HepG2 (cell line): ENCODE data around the gene ZNF500. TPM values are rescaled to one million over a fixed set of nuclear protein-coding genes. Genes with fewer than 3 reads are reported as not detected.
A peak's percentile ranks its signal among the peaks of the same experiment; 100 is the strongest.

Experiments used
- ARID2 ChIP-seq: sonication (generic); formaldehyde crosslinking; IDR thresholded peaks from 2 replicates; pipeline ENCODE4 v1.8.1; 2022; ENCODE audit warnings: mild to moderate bottlenecking, missing genetic modification reagents, borderline replicate concordance
- HNRNPLL ChIP-seq: fragments of 200-400 bp; formaldehyde crosslinking; IDR thresholded peaks from 2 replicates; pipeline ENCODE4 v1.6.1; 2017; ENCODE audit warnings: mild to moderate bottlenecking, low read depth, low read length; ENCODE audit not compliant: poor library complexity, severe bottlenecking
- PRDM15 ChIP-seq: sonication (generic); formaldehyde crosslinking; IDR thresholded peaks from 2 replicates; pipeline ENCODE4 v1.4.0; 2020; ENCODE audit warnings: missing genetic modification reagents
- ZHX2 ChIP-seq, 2 experiments: sonication (generic) in 1 of 2; formaldehyde crosslinking in 1 of 2; IDR thresholded peaks; 2 replicates each; pipeline versions ENCODE4 v1.6.1 to v1.9.0; 2014 to 2022; ENCODE audit warnings: antibody characterized with exemption in 1 of 2, borderline replicate concordance in 1 of 2, inconsistent platforms in 1 of 2, low read depth in 1 of 2, missing genetic modification reagents in 1 of 2
- ZNF484 ChIP-seq: sonication (generic); formaldehyde crosslinking; IDR thresholded peaks from 2 replicates; pipeline ENCODE4 v1.5.1; 2020; ENCODE audit warnings: mild to moderate bottlenecking, low read depth, missing genetic modification reagents, borderline replicate concordance
- ZNF646 ChIP-seq: sonication (generic); formaldehyde crosslinking; IDR thresholded peaks from 2 replicates; pipeline ENCODE4 v1.9.0; 2021; ENCODE audit warnings: mild to moderate bottlenecking, missing genetic modification reagents
- polyA plus RNA-seq, 8 experiments: library from polyadenylated mRNA; depleted of rRNA in 3 of 8; stranded (reverse) in 7 of 8; unstranded in 1 of 8; fragments of >200 nt; fragmentation: Illumina TruSeq in 4 of 8; extraction: Trizol in 4 of 8; gene quantifications; 2 replicates each; pipeline versions ENCODE4 v1.2.1 to v1.2.3, GENCODE V29; 2011 to 2016; ENCODE audit warnings: low read depth in 4 of 8, missing spikeins in 1 of 8, mixed read lengths in 1 of 8; ENCODE audit not compliant: insufficient read depth in 1 of 8
- total RNA-seq, 5 experiments: library from RNA; depleted of rRNA; stranded (reverse); fragments of >200 nt; fragmentation: Illumina TruSeq; extraction: Trizol; gene quantifications; 2 replicates each; pipeline ENCODE4 v1.2.3, GENCODE V29; 2016; ENCODE audit warnings: low read depth in 1 of 5

Gene ZNF500
- total and polyA plus RNA-seq, 2 of the 13 experiments (the other 11 are each of a cell fraction or from before 2014, with no cell fraction given), result 6.1 to 12.2 TPM

DNA sequence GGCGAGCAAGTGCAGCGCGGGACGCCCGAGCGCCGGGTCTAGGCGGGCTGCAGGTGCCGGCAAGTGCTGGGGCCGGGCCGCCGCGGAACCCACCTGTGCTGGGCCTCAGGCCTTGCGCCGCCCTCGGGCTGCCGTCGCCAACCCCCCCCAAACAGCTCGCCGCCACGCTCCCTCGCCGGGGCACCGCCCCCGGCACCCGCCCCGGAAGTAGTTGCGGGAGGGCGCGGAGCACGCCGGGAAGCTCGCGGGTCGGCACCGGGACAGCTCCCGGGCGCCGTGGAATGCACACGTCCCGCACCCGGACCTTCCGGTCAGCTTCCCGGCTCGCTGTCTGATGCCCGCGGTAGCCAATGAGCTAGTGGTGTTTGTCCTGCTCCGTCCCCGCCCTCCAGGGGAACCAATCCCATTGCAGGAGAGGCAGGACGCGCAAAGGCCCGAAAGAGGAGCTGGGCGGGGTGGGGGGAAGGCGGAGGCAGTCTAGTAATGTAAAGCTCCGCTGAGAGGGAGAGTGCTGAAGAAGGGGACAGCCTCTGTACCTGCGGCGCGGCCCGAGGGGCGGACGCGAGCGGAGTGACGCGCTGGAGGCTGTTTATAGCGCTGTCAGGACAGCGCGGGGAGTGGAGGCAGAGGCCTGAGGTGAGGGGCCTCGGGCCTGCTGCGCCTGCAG lies 32.8 kb downstream of the ZNF500 start, which contains the start of the genes ANKS3 and DNAAF8 (continued):
- TF ChIP-seq ZNF646, result no peak
- no peak for TF ChIP-seq ARID2 (CRISPR knock-in tag)
- no peak for TF ChIP-seq ZHX2 (IDR thresholded peaks at IDR 0.05; ENCODE audit: low read depth)
- no peak for TF ChIP-seq ZHX2 (CRISPR knock-in tag; IDR thresholded peaks at IDR 0.05; ENCODE audit: borderline replicate concordance)
- TF ChIP-seq ZNF484 (CRISPR knock-in tag), result no peak
- TF ChIP-seq HNRNPLL, result peak; percentile 41
- TF ChIP-seq PRDM15 (CRISPR knock-in tag), result peak; percentile 70; the same call in 1 of the 2 replicates
